ENCODE measurements around the gene CNGA3.
"Not testable (repeated sequence)": the region's sequence is repeated elsewhere in the genome, so short reads cannot be mapped to it uniquely, and the experiment has no call there.

Gene CNGA3

GRCh38 chr2:98405301-98405700 lies 59.0 kb downstream of the CNGA3 start:
- no peak for DNase-seq

- no peak for DNase-seq
Observed at GRCh38 chr2:98408155-98408554, 61.9 kb downstream of the CNGA3 start.

GRCh38 chr2:98412751-98413458 lies 66.6 kb downstream of the CNGA3 start:
- DNase-seq, result peak; percentile 46 to 71

- not testable (repeated sequence) for DNase-seq
Observed at GRCh38 chr2:98414246-98414645, 68.0 kb downstream of the CNGA3 start.

- DNase-seq, result not testable (repeated sequence)
Observed at GRCh38 chr2:98415719-98416248, 69.5 kb downstream of the CNGA3 start.

- no peak for DNase-seq
Observed at GRCh38 chr2:98416383-98417159, 70.3 kb downstream of the CNGA3 start.

GRCh38 chr2:98419544-98419943 lies 73.3 kb downstream of the CNGA3 start:
- DNase-seq, result no peak

GRCh38 chr2:98419977-98420725 lies 73.9 kb downstream of the CNGA3 start:
- DNase-seq, result no peak

- no peak for DNase-seq
Observed at GRCh38 chr2:98422449-98422848, 76.2 kb downstream of the CNGA3 start.

GRCh38 chr2:98426771-98427170 lies 80.5 kb downstream of the CNGA3 start:
- no peak for DNase-seq

- DNase-seq, result no peak
Observed at GRCh38 chr2:98432145-98432544, 85.9 kb downstream of the CNGA3 start.

GRCh38 chr2:98433363-98433964 lies 87.2 kb downstream of the CNGA3 start:
- DNase-seq, result no peak

- DNase-seq, result no peak
Observed at GRCh38 chr2:98434492-98434891, 88.2 kb downstream of the CNGA3 start.

GRCh38 chr2:98435670-98436069 lies 89.4 kb downstream of the CNGA3 start:
- DNase-seq, result not testable (repeated sequence)

GRCh38 chr2:98436734-98437133 lies 90.5 kb downstream of the CNGA3 start:
- no peak for DNase-seq

GRCh38 chr2:98438190-98439133 lies 92.2 kb downstream of the CNGA3 start:
- DNase-seq, result no peak

GRCh38 chr2:98441706-98442450 lies 95.6 kb downstream of the CNGA3 start:
- DNase-seq, result no peak

- DNase-seq, result no peak
Observed at GRCh38 chr2:98442488-98442887, 96.2 kb downstream of the CNGA3 start.

- peak; percentile 75 to 79 for DNase-seq
Observed at GRCh38 chr2:98444436-98445176, 98.3 kb downstream of the CNGA3 start, which contains the start of gene INPP4A. TSS of gene INPP4A (plus strand) at chr2:98444858. CDS start at chr2:98520049, 75,191 bp downstream.

GRCh38 chr2:98445177-98445682 lies 99.0 kb downstream of the CNGA3 start:
- DNase-seq, result no peak
